GM23338 (cell line): ENCODE measurements around the gene GAREM2. TPM values are rescaled to one million over a fixed set of nuclear protein-coding genes. Genes with fewer than 3 reads are reported as not detected.

Experiments used
- ATAC-seq: fragments of 200-7000 bp; cut with Tn5 transposase; 3 replicates; pipeline ENCODE4 v1.9.1; 2020
- DNase-seq: peaks from one replicate; pipeline ENCODE4 v3.0.0-alpha.2; 2015; ENCODE audit warnings: low spot score
- H2AFZ ChIP-seq: fragments of 200-600 bp; sonication (generic); 2 replicates; pipeline ENCODE4 v1.8.0; 2016; ENCODE audit warnings: antibody characterized with exemption, mild to moderate bottlenecking, moderate library complexity
- H3F3A ChIP-seq: fragments of 200-600 bp; sonication (generic); replicated peaks from 2 replicates; pipeline ENCODE4 v1.8.0; 2017; ENCODE audit warnings: antibody characterized with exemption, mixed run types, low read depth
- H3K27ac ChIP-seq: fragments of 200-600 bp; sonication (generic); 2 replicates; pipeline ENCODE4 v1.6.1; 2016; ENCODE audit warnings: low read depth
- H3K27me3 ChIP-seq: fragments of 200-600 bp; sonication (generic); 2 replicates; pipeline ENCODE4 v1.8.0; 2016; ENCODE audit warnings: mild to moderate bottlenecking, mixed run types, moderate library complexity; ENCODE audit not compliant: insufficient read depth
- H3K36me3 ChIP-seq: fragments of 200-600 bp; sonication (generic); 2 replicates; pipeline ENCODE4 v1.8.0; 2016; ENCODE audit warnings: mild to moderate bottlenecking; ENCODE audit not compliant: insufficient read depth
- H3K4me1 ChIP-seq: fragments of 200-600 bp; sonication (generic); 2 replicates; pipeline ENCODE4 v1.8.0; 2016; ENCODE audit warnings: mild to moderate bottlenecking, moderate library complexity; ENCODE audit not compliant: insufficient read depth
- H3K4me2 ChIP-seq: fragments of 200-600 bp; sonication (generic); 2 replicates; pipeline ENCODE4 v1.7.1; 2017; ENCODE audit warnings: mixed run types
- H3K4me3 ChIP-seq: fragments of 200-600 bp; sonication (generic); 2 replicates; pipeline ENCODE4 v1.6.1; 2016; ENCODE audit warnings: mixed run types
- H3K79me2 ChIP-seq: fragments of 200-600 bp; sonication (generic); replicated peaks from 2 replicates; pipeline ENCODE4 v1.8.0; 2017; ENCODE audit warnings: mild to moderate bottlenecking; ENCODE audit not compliant: insufficient read depth
- H3K9me2 ChIP-seq: fragments of 200-600 bp; sonication (generic); 2 replicates; pipeline ENCODE4 v1.8.0; 2017; ENCODE audit not compliant: insufficient read depth
- H4K20me1 ChIP-seq: fragments of 200-600 bp; sonication (generic); replicated peaks from 2 replicates; pipeline ENCODE4 v1.8.0; 2017; ENCODE audit warnings: mild to moderate bottlenecking; ENCODE audit not compliant: insufficient read depth
- H3K27ac Mint-ChIP-seq: 2 replicates; pipeline ENCODE4 v1.8.0; 2020; ENCODE audit warnings: inconsistent platforms, mild to moderate bottlenecking, moderate library complexity, mixed read lengths
- H3K27me3 Mint-ChIP-seq: 3 replicates; pipeline ENCODE4 v1.8.0; 2022; ENCODE audit warnings: low read depth, mild to moderate bottlenecking, moderate library complexity, mixed read lengths, inconsistent platforms; ENCODE audit not compliant: insufficient read depth, poor library complexity
- H3K36me3 Mint-ChIP-seq: 3 replicates; pipeline ENCODE4 v1.8.0; 2021; ENCODE audit warnings: low read depth, mild to moderate bottlenecking, inconsistent platforms, moderate library complexity, mixed read lengths
- H3K4me1 Mint-ChIP-seq: 3 replicates; pipeline ENCODE4 v1.8.0; 2020; ENCODE audit warnings: mild to moderate bottlenecking, inconsistent platforms, mixed read lengths
- H3K4me3 Mint-ChIP-seq: 3 replicates; pipeline ENCODE4 v1.8.0; 2021; ENCODE audit warnings: moderate library complexity, mild to moderate bottlenecking, inconsistent platforms, mixed read lengths
- H3K9me3 Mint-ChIP-seq: 3 replicates; pipeline ENCODE4 v1.8.0; 2020; ENCODE audit warnings: moderate library complexity, mild to moderate bottlenecking, inconsistent platforms, mixed read lengths
- CREB1 ChIP-seq: fragments of 250-450 bp; sonication (Bioruptor Pico); IDR thresholded peaks from 2 replicates; pipeline ENCODE4 v1.5.0; 2020; ENCODE audit warnings: low read depth, mild to moderate bottlenecking, moderate library complexity
- CTCF ChIP-seq, 2 experiments: fragments of 200-600 bp in 1 of 2; sonication (generic) in 1 of 2; conservative IDR thresholded peaks; 2 replicates each; pipeline versions ENCODE4 v1.5.1 to v1.6.1; 2016 to 2017; ENCODE audit warnings: antibody characterized with exemption in 2 of 2, low read depth in 2 of 2, mild to moderate bottlenecking in 2 of 2, moderate library complexity in 1 of 2
- EZH2 ChIP-seq: fragments of 200-600 bp; sonication (generic); IDR thresholded peaks from one replicate; pipeline ENCODE4 v1.8.0; 2017; ENCODE audit warnings: antibody characterized with exemption, mild to moderate bottlenecking, low read depth; ENCODE audit not compliant: unreplicated experiment
- EZH2phosphoT487 ChIP-seq: fragments of 200-600 bp; sonication (generic); IDR thresholded peaks from one replicate; pipeline ENCODE4 v1.8.1; 2018; ENCODE audit warnings: antibody characterized with exemption; ENCODE audit not compliant: unreplicated experiment
- JUNB ChIP-seq: IDR thresholded peaks from one replicate; pipeline ENCODE4 v1.6.1; 2016; ENCODE audit warnings: antibody characterized with exemption; ENCODE audit not compliant: unreplicated experiment
- NANOG ChIP-seq: IDR thresholded peaks from 2 replicates; pipeline ENCODE4 v1.6.1; 2016; ENCODE audit warnings: antibody characterized with exemption, borderline replicate concordance
- POLR2AphosphoS5 ChIP-seq: IDR thresholded peaks from 2 replicates; pipeline ENCODE4 v1.6.1; 2016; ENCODE audit warnings: antibody characterized with exemption, low read depth
- STAT1 ChIP-seq: IDR thresholded peaks from one replicate; pipeline ENCODE4 v1.6.1; 2016; ENCODE audit warnings: antibody characterized with exemption; ENCODE audit not compliant: unreplicated experiment
- ZNF114 ChIP-seq: fragments of 250-450 bp; sonication (Bioruptor Pico); IDR thresholded peaks from 2 replicates; pipeline ENCODE4 v1.5.0; 2020; ENCODE audit warnings: mild to moderate bottlenecking, moderate library complexity
- ZNF331 ChIP-seq: fragments of 250-450 bp; sonication (Bioruptor Pico); IDR thresholded peaks from 2 replicates; pipeline ENCODE4 v1.5.0; 2020; ENCODE audit warnings: low read depth, mild to moderate bottlenecking, moderate library complexity
- polyA plus RNA-seq: library from polyadenylated mRNA; unstranded; fragments of >200 nt; fragmentation: Nextera tagmentation; extraction: Ambion mirVana; gene quantifications from 2 replicates; pipeline ENCODE4 v1.2.1, GENCODE V29; 2016
- total RNA-seq: library from RNA; depleted of rRNA; stranded (reverse); fragments of >200 nt; shearing (Covaris generic); gene quantifications from 2 replicates; pipeline ENCODE4 v1.2.3, GENCODE V29; 2014
- TF ChIP-seq, protein P1 (sequence below): IDR thresholded peaks from one replicate; pipeline ENCODE4 v1.6.1; 2018; ENCODE audit warnings: antibody characterized with exemption; ENCODE audit not compliant: unreplicated experiment
- TF ChIP-seq, protein P2 (sequence below): IDR thresholded peaks from 2 replicates; pipeline ENCODE4 v1.6.1; 2016; ENCODE audit warnings: antibody characterized with exemption
- TF ChIP-seq, protein P3 (sequence below): fragments of 250-450 bp; sonication (Bioruptor Pico); IDR thresholded peaks from 2 replicates; pipeline ENCODE4 v1.5.0; 2020; ENCODE audit warnings: mild to moderate bottlenecking, moderate library complexity

GAREM2 gene
- total and polyA plus RNA-seq, 2 experiments from 2014 or later, result 3.8 to 23.8 TPM

DNA sequence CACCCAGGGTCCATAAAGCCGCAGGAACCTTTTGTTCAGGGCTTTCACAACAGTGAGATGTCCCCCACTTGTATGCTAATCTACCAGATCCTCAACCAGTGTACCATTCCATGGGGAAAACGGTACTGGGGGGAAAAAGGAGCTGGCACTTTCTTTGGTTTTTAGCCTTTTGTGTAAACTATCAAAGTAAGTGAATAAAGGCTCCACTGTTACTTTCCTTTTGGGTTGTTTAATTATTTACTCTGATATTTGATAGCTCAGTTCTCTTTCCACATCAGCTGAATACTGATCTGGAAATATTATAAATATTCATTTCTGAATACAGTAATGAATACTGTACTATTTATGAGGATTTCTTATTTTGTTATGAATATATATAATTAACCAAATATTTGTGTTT, 51.2 kb downstream of the GAREM2 start (continued):
- TF ChIP-seq, protein P1, sequence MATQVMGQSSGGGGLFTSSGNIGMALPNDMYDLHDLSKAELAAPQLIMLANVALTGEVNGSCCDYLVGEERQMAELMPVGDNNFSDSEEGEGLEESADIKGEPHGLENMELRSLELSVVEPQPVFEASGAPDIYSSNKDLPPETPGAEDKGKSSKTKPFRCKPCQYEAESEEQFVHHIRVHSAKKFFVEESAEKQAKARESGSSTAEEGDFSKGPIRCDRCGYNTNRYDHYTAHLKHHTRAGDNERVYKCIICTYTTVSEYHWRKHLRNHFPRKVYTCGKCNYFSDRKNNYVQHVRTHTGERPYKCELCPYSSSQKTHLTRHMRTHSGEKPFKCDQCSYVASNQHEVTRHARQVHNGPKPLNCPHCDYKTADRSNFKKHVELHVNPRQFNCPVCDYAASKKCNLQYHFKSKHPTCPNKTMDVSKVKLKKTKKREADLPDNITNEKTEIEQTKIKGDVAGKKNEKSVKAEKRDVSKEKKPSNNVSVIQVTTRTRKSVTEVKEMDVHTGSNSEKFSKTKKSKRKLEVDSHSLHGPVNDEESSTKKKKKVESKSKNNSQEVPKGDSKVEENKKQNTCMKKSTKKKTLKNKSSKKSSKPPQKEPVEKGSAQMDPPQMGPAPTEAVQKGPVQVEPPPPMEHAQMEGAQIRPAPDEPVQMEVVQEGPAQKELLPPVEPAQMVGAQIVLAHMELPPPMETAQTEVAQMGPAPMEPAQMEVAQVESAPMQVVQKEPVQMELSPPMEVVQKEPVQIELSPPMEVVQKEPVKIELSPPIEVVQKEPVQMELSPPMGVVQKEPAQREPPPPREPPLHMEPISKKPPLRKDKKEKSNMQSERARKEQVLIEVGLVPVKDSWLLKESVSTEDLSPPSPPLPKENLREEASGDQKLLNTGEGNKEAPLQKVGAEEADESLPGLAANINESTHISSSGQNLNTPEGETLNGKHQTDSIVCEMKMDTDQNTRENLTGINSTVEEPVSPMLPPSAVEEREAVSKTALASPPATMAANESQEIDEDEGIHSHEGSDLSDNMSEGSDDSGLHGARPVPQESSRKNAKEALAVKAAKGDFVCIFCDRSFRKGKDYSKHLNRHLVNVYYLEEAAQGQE, result no peak
- TF ChIP-seq ZNF114 (CRISPR knock-in tag) (no peak), POLR2AphosphoS5 (no peak), ZNF331 (CRISPR knock-in tag) (no peak), EZH2 (no peak), JUNB (no peak), CREB1 (CRISPR knock-in tag) (no peak), EZH2phosphoT487 (no peak), STAT1 (no peak), NANOG (no peak), CTCF (conservative IDR thresholded peaks at IDR 0.05; ENCODE audit: low read depth in 2 of 2) (no peak)
- TF ChIP-seq, protein P2, sequence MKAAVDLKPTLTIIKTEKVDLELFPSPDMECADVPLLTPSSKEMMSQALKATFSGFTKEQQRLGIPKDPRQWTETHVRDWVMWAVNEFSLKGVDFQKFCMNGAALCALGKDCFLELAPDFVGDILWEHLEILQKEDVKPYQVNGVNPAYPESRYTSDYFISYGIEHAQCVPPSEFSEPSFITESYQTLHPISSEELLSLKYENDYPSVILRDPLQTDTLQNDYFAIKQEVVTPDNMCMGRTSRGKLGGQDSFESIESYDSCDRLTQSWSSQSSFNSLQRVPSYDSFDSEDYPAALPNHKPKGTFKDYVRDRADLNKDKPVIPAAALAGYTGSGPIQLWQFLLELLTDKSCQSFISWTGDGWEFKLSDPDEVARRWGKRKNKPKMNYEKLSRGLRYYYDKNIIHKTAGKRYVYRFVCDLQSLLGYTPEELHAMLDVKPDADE, result no peak

- no peaks in the 10 kb centered on the region for H3K9me2 ChIP-seq
- no peaks in the 10 kb centered on the region for H3K79me2 ChIP-seq
- peaks cover 83% of the 10 kb centered on the region for H3K36me3 ChIP-seq
- H3K27ac Mint-ChIP-seq, result no peak overlapping the region
- no peak overlapping the region for H3K4me3 ChIP-seq
- DNase-seq (no peak), ATAC-seq (no peak)
- H4K20me1 ChIP-seq, result peaks cover 8% of the 10 kb centered on the region; the same call in 1 of the 2 replicates
- no peak overlapping the region for H3K4me2 ChIP-seq
- H3K27me3 ChIP-seq, result no peaks in the 10 kb centered on the region
- peaks cover 76% of the 10 kb centered on the region for H3K36me3 Mint-ChIP-seq
- H3K27ac ChIP-seq, result no peak overlapping the region
- no peaks in the 10 kb centered on the region for H3K27me3 Mint-ChIP-seq
- no peak overlapping the region for H3K4me3 Mint-ChIP-seq
- no peaks in the 10 kb centered on the region for H3F3A ChIP-seq
- no peaks in the 10 kb centered on the region for H3K4me1 Mint-ChIP-seq
- H3K4me1 ChIP-seq, result no peaks in the 10 kb centered on the region
- no peak overlapping the region for H2AFZ ChIP-seq
- peaks cover 10% of the 10 kb centered on the region; the same call in 2 of the 3 replicates for H3K9me3 Mint-ChIP-seq
- TF ChIP-seq EZH2phosphoT487 (no peak), STAT1 (no peak), CREB1 (CRISPR knock-in tag) (no peak), ZNF331 (CRISPR knock-in tag) (no peak)
- TF ChIP-seq, protein P3, sequence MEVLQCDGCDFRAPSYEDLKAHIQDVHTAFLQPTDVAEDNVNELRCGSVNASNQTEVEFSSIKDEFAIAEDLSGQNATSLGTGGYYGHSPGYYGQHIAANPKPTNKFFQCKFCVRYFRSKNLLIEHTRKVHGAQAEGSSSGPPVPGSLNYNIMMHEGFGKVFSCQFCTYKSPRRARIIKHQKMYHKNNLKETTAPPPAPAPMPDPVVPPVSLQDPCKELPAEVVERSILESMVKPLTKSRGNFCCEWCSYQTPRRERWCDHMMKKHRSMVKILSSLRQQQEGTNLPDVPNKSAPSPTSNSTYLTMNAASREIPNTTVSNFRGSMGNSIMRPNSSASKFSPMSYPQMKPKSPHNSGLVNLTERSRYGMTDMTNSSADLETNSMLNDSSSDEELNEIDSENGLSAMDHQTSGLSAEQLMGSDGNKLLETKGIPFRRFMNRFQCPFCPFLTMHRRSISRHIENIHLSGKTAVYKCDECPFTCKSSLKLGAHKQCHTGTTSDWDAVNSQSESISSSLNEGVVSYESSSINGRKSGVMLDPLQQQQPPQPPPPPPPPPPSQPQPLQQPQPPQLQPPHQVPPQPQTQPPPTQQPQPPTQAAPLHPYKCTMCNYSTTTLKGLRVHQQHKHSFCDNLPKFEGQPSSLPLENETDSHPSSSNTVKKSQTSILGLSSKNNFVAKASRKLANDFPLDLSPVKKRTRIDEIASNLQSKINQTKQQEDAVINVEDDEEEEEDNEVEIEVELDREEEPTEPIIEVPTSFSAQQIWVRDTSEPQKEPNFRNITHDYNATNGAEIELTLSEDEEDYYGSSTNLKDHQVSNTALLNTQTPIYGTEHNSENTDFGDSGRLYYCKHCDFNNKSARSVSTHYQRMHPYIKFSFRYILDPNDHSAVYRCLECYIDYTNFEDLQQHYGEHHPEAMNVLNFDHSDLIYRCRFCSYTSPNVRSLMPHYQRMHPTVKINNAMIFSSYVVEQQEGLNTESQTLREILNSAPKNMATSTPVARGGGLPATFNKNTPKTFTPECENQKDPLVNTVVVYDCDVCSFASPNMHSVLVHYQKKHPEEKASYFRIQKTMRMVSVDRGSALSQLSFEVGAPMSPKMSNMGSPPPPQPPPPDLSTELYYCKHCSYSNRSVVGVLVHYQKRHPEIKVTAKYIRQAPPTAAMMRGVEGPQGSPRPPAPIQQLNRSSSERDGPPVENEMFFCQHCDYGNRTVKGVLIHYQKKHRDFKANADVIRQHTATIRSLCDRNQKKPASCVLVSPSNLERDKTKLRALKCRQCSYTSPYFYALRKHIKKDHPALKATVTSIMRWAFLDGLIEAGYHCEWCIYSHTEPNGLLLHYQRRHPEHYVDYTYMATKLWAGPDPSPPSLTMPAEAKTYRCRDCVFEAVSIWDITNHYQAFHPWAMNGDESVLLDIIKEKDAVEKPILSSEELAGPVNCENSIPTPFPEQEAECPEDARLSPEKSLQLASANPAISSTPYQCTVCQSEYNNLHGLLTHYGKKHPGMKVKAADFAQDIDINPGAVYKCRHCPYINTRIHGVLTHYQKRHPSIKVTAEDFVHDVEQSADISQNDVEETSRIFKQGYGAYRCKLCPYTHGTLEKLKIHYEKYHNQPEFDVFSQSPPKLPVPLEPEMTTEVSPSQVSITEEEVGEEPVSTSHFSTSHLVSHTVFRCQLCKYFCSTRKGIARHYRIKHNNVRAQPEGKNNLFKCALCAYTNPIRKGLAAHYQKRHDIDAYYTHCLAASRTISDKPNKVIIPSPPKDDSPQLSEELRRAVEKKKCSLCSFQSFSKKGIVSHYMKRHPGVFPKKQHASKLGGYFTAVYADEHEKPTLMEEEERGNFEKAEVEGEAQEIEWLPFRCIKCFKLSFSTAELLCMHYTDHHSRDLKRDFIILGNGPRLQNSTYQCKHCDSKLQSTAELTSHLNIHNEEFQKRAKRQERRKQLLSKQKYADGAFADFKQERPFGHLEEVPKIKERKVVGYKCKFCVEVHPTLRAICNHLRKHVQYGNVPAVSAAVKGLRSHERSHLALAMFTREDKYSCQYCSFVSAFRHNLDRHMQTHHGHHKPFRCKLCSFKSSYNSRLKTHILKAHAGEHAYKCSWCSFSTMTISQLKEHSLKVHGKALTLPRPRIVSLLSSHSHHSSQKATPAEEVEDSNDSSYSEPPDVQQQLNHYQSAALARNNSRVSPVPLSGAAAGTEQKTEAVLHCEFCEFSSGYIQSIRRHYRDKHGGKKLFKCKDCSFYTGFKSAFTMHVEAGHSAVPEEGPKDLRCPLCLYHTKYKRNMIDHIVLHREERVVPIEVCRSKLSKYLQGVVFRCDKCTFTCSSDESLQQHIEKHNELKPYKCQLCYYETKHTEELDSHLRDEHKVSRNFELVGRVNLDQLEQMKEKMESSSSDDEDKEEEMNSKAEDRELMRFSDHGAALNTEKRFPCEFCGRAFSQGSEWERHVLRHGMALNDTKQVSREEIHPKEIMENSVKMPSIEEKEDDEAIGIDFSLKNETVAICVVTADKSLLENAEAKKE (CRISPR knock-in tag), result no peak
Observed at GRCh38 chr2:26229595-26229994, 56.7 kb downstream of the GAREM2 start.
